ENCODE results near the gene HSPA1L. TPM values are rescaled to one million over a fixed set of nuclear protein-coding genes. Genes with fewer than 3 reads are reported as not detected.

Gene HSPA1L
- total RNA-seq, 1 donor from 2014 or later = 2.5 TPM

DNA sequence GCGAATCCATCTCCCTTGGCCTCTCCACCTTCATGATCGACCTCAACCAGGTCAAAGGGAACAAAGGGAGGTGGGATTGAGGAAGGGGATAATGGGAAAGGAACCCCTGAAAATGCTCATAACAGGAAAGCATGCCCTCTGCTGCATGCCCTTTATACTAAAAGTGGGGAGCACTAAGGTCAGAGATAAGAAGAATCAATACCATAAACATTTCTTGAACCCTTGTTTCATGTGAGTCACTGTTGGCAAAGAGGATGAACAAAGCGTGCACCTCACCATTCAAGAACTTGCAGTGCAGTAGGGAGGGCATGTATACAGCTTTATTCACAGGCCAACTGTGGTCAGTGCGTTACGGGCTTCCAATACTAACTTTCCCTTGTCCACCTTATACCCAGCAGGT is 54.3 kb downstream of the HSPA1L start:
- Mint-ChIP-seq H3K4me3 (ENCODE audit: low read depth) (no peak overlapping the region), H3K4me1 (ENCODE audit: low read depth) (no peaks in the 10 kb centered on the region), H3K27ac (no peak overlapping the region), H3K36me3 (ENCODE audit: insufficient read depth) (peaks cover 3% of the 10 kb centered on the region), H3K9me3 (ENCODE audit: low read depth) (no peaks in the 10 kb centered on the region), H3K27me3 (no peaks in the 10 kb centered on the region)
- TF ChIP-seq, protein P1, sequence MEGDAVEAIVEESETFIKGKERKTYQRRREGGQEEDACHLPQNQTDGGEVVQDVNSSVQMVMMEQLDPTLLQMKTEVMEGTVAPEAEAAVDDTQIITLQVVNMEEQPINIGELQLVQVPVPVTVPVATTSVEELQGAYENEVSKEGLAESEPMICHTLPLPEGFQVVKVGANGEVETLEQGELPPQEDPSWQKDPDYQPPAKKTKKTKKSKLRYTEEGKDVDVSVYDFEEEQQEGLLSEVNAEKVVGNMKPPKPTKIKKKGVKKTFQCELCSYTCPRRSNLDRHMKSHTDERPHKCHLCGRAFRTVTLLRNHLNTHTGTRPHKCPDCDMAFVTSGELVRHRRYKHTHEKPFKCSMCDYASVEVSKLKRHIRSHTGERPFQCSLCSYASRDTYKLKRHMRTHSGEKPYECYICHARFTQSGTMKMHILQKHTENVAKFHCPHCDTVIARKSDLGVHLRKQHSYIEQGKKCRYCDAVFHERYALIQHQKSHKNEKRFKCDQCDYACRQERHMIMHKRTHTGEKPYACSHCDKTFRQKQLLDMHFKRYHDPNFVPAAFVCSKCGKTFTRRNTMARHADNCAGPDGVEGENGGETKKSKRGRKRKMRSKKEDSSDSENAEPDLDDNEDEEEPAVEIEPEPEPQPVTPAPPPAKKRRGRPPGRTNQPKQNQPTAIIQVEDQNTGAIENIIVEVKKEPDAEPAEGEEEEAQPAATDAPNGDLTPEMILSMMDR (IDR thresholded peaks at IDR 0.05; ENCODE audit: unreplicated experiment) = no peak
- no peak for DNase-seq (ENCODE audit: low spot score, unreplicated experiment)

Other genes starting within 250 kb of the HSPA1L start
- gene LTA, start 243.0 kb downstream of the HSPA1L start, total RNA-seq = not detected in 2 replicates
- not detected in 2 replicates for gene TNF, start 239.7 kb downstream of the HSPA1L start, total RNA-seq
- gene LTB, start 232.9 kb downstream of the HSPA1L start, total RNA-seq = 0.57 TPM in 1 of 2 replicates, not detected in the other
- not detected in 2 replicates for gene LST1, start 229.0 kb downstream of the HSPA1L start, total RNA-seq
- gene NCR3, start 222.3 kb downstream of the HSPA1L start, total RNA-seq = not detected in 2 replicates
- gene AIF1, start 200.0 kb downstream of the HSPA1L start, total RNA-seq = 1.7 and 3.1 TPM in 2 replicates
- 272 and 273 TPM in 2 replicates for gene PRRC2A, start 194.6 kb downstream of the HSPA1L start, total RNA-seq
- gene BAG6, start 162.6 kb downstream of the HSPA1L start, total RNA-seq = 458 and 471 TPM in 2 replicates
- 7.1 and 7.5 TPM in 2 replicates for gene APOM, start 159.4 kb downstream of the HSPA1L start, total RNA-seq
- 23.6 and 24.1 TPM in 2 replicates for gene C6orf47, start 154.5 kb downstream of the HSPA1L start, total RNA-seq
- gene GPANK1, start 150.3 kb downstream of the HSPA1L start, total RNA-seq = 15.2 and 18.0 TPM in 2 replicates
- 163 and 165 TPM in 2 replicates for gene CSNK2B, start 149.2 kb downstream of the HSPA1L start, total RNA-seq
- 24.8 and 30.6 TPM in 2 replicates for gene LY6G5B, start 145.3 kb downstream of the HSPA1L start, total RNA-seq
- 4.4 and 6.5 TPM in 2 replicates for gene LY6G5C, start 134.2 kb downstream of the HSPA1L start, total RNA-seq
- 93.0 and 96.9 TPM in 2 replicates for gene ABHD16A, start 112.0 kb downstream of the HSPA1L start, total RNA-seq
- not detected in 2 replicates for gene LY6G6F, start 108.4 kb downstream of the HSPA1L start, total RNA-seq
- gene LY6G6D, start 99.9 kb downstream of the HSPA1L start, total RNA-seq = not detected in 2 replicates
- 0.60 and 1.3 TPM in 2 replicates for gene LY6G6C, start 93.5 kb downstream of the HSPA1L start, total RNA-seq
- gene MPIG6B, start 91.9 kb downstream of the HSPA1L start, total RNA-seq = not detected in 2 replicates
- gene DDAH2, start 86.0 kb downstream of the HSPA1L start, total RNA-seq = 218 and 233 TPM in 2 replicates
- 275 and 286 TPM in 2 replicates for gene CLIC1, start 78.8 kb downstream of the HSPA1L start, total RNA-seq
- gene MSH5, start 75.3 kb downstream of the HSPA1L start, total RNA-seq = 45.0 and 51.3 TPM in 2 replicates
- 8.6 and 11.9 TPM in 2 replicates for gene SAPCD1, start 52.6 kb downstream of the HSPA1L start, total RNA-seq
- gene VWA7, start 38.0 kb downstream of the HSPA1L start, total RNA-seq = 9.5 and 11.6 TPM in 2 replicates
- 85.6 and 92.6 TPM in 2 replicates for gene VARS1, start 19.5 kb downstream of the HSPA1L start, total RNA-seq
- 80.4 and 82.9 TPM in 2 replicates for gene LSM2, start 8.3 kb downstream of the HSPA1L start, total RNA-seq
- 52.5 and 56.6 TPM in 2 replicates for gene HSPA1A, start 260 bp upstream of the HSPA1L start, total RNA-seq
- 152 and 165 TPM in 2 replicates for gene HSPA1B, start 12.5 kb upstream of the HSPA1L start, total RNA-seq
- gene NEU1, start 47.5 kb upstream of the HSPA1L start, total RNA-seq = 52.4 and 57.4 TPM in 2 replicates
- gene SLC44A4, start 63.7 kb upstream of the HSPA1L start, total RNA-seq = 17.5 and 19.1 TPM in 2 replicates
- 161 and 175 TPM in 2 replicates for gene EHMT2, start 82.4 kb upstream of the HSPA1L start, total RNA-seq
- 47.1 and 55.5 TPM in 2 replicates for gene ZBTB12, start 86.8 kb upstream of the HSPA1L start, total RNA-seq
- gene C2, start 112.4 kb upstream of the HSPA1L start, total RNA-seq = 0.47 and 0.65 TPM in 2 replicates
- gene CFB, start 130.8 kb upstream of the HSPA1L start, total RNA-seq = 3.9 and 4.7 TPM in 2 replicates
- 67.2 and 71.8 TPM in 2 replicates for gene NELFE, start 143.7 kb upstream of the HSPA1L start, total RNA-seq
- gene SKIC2, start 143.9 kb upstream of the HSPA1L start, total RNA-seq = 97.9 and 103 TPM in 2 replicates
- gene DXO, start 156.9 kb upstream of the HSPA1L start, total RNA-seq = 26.3 and 29.4 TPM in 2 replicates
- gene C4A, start 166.8 kb upstream of the HSPA1L start, total RNA-seq = 13.1 and 14.1 TPM in 2 replicates
- gene C4B, start 199.5 kb upstream of the HSPA1L start, total RNA-seq = 6.6 and 8.4 TPM in 2 replicates
- 0.38 and 0.67 TPM in 2 replicates for gene CYP21A2, start 223.1 kb upstream of the HSPA1L start, total RNA-seq